DMS153 (cell line): ENCODE measurements around the gene SFT2D1.
A peak's percentile ranks its signal among the peaks of the same experiment; 100 is the strongest.

ENCODE experiments used
- DNase-seq: peaks from one replicate; lab custom pipeline; 2025; lab: John Stamatoyannopoulos, UW

SFT2D1 gene

GRCh38 chr6:166333172-166333995 lies 9.0 kb downstream of the SFT2D1 start:
- DNase-seq, result no peak

DNA sequence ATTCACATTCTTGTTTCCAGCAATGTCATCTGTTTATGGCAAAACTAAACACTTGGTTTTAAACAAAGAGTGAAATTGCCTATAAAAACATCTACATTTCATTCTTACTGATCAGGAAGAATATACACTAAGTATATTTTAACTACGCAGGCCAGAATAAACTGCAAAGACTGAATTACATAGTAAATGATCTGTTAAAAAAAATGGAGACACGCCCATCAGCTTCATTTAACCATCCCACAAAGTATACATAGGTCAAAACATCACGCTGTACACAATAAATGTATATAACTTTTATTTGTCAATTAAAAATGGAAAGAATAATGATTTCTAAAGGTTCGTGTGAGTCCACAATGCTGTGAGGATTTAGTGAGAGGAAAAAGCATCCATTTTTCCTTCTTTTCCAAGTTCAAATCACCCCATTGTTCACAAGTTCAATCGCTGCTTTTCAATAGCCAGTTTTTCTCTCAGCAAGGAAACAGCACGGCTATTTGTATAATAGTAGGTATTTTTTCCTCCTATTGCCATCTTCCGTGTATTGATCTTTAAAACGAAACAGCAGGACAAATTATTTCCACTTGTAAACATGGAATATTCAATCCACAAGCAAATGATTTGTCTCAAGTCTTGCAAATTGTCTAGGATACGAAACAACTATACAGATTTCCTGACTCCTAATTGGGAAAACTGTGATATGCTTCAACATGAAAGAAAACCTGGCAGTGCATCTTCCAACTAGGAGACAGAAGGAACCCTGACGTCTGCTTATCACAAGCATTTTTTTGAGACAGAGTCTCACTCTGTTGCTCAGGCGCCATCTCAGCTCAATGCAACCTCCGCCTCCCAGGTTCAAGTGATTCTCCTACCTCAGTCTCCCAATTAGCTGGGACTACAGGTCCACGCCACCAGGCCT lies 10.6 kb downstream of the SFT2D1 start:
- DNase-seq, result no peak

DNA sequence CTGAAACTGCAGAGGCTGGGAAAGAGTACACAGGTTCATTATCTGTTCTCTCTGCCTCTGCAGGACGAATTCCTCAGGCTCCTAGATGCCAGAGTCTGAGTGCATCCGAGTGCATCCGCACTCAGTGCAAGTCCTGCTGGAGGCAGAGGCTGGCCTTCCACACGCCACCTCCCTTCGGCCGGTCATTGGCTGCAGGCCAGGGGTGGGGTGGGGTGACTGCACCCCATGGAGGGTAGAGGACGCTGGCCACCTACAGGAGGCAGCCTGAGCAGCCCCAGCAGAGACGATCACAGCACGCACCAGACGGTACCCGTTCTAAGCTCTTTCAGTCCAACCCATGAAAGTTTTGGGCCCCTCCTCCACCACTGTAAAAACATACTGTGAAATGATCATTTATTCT lies 11.7 kb downstream of the SFT2D1 start:
- DNase-seq, result no peak

GRCh38 chr6:166325383-166326042 lies 16.8 kb downstream of the SFT2D1 start:
- no peak for DNase-seq

GRCh38 chr6:166323395-166323794 lies 18.9 kb downstream of the SFT2D1 start:
- no peak for DNase-seq

DNA sequence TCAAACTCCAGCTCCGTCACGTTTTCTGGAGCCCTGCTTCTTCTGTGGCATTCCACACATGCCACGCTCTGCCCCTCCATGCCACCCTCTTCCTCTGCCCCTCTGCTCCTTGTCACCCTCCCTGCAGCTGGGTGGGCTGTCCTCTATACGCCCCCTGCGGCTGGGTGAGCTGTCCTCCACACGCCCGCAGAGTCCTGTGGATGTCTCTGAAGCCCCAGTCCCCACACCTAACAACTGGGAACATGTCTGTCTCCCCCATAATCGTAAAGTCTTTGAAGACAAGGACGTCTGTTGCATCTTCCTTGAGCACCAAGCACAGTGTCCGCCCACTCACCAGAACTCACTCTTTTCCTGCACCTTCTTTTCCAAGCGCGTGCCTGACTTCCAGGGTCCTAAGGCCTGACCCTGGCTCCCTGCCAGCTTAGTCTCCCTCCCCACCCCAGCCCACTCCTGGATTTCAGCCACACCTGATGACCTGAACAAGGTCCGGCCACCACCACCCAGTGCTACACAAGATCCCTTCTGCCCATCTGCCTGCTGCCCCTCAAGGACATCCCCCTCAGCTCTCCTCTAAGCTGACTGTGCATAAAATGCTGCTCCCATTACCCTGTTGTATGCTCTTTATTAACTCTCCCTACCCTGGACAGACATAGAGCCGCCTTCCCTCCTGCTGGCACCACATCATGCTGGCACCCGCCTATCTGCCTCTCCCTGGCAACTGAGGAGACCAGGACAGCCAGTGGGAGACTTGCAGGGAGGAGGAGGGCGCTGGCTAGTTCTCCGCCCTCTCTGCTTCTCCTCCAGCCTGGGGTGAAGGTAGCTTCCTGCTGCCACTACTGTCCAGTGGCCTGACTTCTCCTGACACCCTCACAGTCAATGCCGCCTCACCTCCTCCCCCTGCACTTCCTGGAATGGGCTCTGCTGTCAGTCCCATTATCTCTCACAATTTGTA lies 23.4 kb downstream of the SFT2D1 start:
- DNase-seq, result peak; percentile 7

DNA sequence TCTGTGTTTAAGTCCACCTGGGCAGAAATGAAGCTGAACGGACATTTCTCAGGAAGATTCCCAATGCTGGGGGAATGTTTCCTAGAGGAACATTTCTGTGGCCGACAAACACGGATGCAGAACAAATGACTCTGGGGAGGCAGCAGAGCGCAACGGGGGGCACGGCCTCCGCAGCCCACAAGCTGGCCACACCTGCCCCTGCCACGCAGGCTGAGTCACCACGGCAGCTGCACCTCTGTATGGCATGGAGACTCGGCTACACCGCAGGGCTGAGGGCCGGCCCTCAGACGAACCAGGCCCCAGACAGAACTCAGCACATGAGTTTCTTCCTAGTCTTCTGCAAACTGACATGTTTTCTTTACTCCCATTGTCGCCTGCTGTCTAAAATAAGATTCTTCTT lies 24.1 kb downstream of the SFT2D1 start:
- no peak for DNase-seq

- DNase-seq, result no peak
Measured at GRCh38 chr6:166317261-166318212, 24.8 kb downstream of the SFT2D1 start.

GRCh38 chr6:166315436-166315835 lies 26.9 kb downstream of the SFT2D1 start:
- DNase-seq, result no peak

GRCh38 chr6:166314454-166314853 lies 27.9 kb downstream of the SFT2D1 start:
- no peak for DNase-seq

DNA sequence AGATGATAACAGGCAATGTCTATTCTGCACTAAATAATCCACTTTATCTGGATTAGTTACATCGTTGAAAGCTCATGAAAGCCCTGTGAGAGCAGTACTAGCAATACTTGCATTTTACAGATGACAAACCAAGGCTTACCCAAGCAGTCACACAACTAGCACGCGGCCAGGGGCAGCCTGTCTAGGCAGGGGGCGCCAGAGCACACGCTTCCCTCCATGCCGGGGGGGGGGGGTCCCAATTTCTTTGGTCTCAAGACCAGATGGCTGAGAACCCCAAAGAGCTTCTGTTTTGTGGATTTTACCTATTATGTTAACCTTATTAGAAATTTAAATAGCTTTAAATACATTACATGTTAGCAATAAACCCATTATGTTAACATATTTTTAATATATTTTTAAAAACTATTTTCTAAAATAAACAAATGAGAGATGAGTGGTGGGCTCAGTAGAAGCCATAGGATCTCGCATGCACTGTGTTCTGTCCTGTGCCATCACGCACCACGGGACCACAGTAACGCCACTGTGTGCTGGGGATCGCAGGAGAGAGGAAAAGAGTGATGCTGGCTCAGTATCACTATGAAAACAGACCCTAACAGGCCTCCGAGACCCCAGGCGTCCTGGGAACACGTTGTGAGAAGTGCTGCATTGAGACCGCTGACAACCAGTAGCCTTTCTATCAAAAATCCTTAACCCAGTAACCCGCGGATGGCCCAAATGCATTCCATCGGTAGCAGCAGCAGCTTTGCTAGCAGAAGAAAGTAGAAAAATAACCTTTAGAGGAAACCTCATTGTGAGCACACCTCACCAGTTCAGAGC lies 28.9 kb downstream of the SFT2D1 start:
- DNase-seq, result peak; percentile 8

GRCh38 chr6:166312832-166313231 lies 29.5 kb downstream of the SFT2D1 start:
- DNase-seq, result no peak

DNA sequence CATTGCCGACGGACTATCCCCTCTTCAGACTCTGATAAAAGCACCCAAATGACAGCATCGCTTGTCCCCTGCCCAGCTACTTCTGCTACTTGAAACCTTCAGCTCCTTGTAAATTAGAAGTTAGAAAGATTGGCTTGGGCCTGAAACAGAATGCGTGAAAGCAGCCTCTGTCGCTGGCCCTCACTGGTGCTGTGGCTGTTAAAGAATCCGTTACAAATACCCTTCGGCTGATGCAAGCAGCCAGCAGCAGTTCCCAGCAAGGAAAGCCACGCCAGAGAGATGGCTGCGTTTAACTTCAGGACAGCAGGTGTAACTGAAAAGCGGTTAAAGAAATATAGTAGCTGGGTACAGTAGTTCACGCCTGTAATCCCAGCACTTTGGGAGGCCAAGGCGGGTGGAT lies 31.7 kb downstream of the SFT2D1 start:
- no peak for DNase-seq

DNA sequence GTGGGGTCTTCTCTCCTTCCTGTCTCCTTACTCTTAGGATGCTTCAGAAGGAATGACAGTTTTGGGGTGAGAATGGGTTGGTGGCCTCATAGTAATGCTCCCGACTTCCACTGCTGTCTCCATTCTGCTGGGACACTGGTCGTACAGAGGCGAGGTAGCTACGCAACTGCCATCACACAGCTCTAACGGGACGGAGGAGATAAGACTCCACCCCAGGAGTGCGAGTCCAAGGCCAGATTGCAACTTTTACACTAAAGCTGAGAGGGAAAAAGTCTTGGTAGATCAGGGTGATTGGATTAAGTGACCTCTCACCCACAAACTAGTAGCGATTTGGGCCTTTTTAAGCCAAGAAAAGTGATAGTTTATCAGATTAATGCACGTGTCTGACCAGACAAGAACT lies 32.4 kb downstream of the SFT2D1 start:
- no peak for DNase-seq

GRCh38 chr6:166308769-166309589 lies 33.4 kb downstream of the SFT2D1 start:
- DNase-seq, result peak; percentile 91

DNA sequence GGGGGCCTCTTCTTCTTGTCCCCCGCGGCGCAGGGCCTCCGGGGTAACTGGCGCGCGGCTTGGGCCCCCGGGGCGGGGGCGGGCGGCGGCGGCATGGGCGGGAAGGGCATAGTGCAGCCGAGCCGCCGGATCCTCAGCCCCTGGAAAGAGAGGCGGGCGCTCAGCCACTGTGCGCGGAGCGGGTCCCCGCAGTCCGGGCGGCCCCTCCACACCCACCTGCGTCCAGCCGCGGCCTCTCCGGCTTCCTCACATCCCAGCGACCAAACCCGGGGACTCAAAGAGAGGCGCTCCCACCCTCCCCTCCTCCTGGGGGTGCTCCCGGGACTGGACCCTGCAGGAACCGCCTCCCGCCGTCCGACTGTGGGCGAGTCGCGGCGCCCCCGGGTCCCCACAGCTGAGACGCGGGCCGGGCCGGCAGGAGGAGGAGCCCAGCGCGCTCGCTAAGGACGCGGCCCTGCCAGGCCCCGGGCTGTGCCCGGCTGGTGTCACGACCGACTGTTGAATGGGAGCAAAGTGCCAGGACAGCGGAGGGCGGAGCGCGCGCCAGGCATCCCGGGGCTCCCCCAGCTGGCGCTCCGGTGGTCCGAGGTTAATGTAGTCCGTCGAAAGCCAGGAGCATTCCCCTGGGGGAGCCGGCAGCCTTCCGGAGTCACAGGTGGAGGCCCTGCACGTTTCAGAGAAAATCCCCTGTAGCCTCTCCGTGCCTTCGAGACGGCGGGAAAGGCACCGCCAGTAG lies 34.1 kb downstream of the SFT2D1 start, which contains the start of gene PRR18:
Gene PRR18, minus strand, starts transcription at position 360 of the 736 bp plus-strand sequence. Its CDS starts 250 bp downstream, at position 110.
- DNase-seq, result no peak
